ENCODE data around the gene FSD2.

DNA sequence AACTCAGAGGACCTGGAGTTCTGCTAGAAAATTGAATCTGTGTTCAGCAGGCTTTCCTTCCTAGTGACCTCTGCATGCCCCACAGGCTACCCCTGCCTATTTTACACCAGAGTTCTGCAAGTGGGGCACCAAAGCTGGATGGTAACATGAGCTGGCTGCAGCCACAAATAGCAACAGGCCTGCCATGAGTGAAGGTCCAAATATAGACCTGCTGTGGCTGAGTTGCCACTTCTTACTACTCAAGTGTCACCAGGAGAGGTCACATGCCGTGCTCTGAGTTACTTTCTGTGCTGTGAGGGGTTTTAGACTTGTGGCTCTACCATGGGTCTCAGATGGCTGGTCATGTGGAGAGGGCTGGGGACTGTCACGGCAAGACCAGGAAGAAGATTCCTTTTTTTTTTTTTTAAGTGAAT, at the start of gene FSD2:
- no peak for TF ChIP-seq CREB1 (IDR thresholded peaks at IDR 0.05)
- no peak for TF ChIP-seq CREB1 (CRISPR knock-in tag; IDR thresholded peaks at IDR 0.05)
- TF ChIP-seq EP300 (IDR thresholded peaks at IDR 0.05; ENCODE audit: low read length), result no peak
- no peak for TF ChIP-seq ZNF384 (IDR thresholded peaks at IDR 0.05; ENCODE audit: low read depth, low read length)
